ENCODE measurements around the gene MGAT1.

MGAT1 gene

DNA sequence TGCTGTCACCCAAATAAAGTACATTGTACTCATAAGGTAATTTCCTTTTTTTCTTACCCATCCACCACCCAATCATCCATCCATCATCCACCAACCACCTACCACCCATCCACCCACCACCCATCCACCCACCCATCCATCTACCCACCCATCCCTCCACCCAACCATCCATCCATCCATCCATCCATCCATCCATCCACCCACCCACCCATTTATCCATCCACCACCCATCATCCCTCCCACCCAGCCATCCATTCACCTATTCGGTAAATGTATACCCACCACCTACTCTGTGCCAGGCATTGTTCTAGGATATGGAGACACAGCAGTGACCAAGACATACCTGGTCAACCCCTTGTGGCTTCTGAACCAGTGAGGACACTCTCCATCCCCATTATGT, 25.1 kb downstream of the MGAT1 start:
- Mint-ChIP-seq H3K9me3 (peaks cover 33% of the 10 kb centered on the region), H3K27ac (no peak overlapping the region), H3K27me3 (ENCODE audit: low read depth, poor library complexity) (peaks cover 10% of the 10 kb centered on the region), H3K4me3 (no peak overlapping the region), H3K4me1 (no peaks in the 10 kb centered on the region), H3K36me3 (ENCODE audit: low read depth) (peaks cover 21% of the 10 kb centered on the region)
- DNase-seq, result no peak
- TF ChIP-seq, protein P1, sequence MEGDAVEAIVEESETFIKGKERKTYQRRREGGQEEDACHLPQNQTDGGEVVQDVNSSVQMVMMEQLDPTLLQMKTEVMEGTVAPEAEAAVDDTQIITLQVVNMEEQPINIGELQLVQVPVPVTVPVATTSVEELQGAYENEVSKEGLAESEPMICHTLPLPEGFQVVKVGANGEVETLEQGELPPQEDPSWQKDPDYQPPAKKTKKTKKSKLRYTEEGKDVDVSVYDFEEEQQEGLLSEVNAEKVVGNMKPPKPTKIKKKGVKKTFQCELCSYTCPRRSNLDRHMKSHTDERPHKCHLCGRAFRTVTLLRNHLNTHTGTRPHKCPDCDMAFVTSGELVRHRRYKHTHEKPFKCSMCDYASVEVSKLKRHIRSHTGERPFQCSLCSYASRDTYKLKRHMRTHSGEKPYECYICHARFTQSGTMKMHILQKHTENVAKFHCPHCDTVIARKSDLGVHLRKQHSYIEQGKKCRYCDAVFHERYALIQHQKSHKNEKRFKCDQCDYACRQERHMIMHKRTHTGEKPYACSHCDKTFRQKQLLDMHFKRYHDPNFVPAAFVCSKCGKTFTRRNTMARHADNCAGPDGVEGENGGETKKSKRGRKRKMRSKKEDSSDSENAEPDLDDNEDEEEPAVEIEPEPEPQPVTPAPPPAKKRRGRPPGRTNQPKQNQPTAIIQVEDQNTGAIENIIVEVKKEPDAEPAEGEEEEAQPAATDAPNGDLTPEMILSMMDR (IDR thresholded peaks at IDR 0.05), result no peak

DNA sequence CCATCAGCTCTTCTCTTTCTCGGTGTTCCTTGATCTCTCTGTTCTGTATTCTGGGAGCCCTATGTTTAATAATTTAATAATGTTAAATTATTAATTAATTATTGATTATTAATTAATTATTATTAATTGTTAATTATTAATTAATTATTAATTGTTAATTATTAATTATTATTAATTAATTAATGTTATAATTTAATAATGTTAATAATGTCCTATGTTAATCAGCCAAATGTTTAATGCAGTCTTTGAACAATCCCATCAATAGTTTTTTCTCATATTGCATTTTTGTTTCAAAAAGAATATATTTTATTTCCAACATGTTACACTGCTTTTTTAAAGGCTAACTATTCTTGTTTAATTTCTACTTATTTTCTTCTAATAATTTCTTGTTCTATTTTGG, 26.2 kb downstream of the MGAT1 start:
- Mint-ChIP-seq H3K27ac (no peak overlapping the region), H3K27me3 (ENCODE audit: low read depth, poor library complexity) (peaks cover 10% of the 10 kb centered on the region), H3K4me1 (no peaks in the 10 kb centered on the region), H3K36me3 (ENCODE audit: low read depth) (peaks cover 20% of the 10 kb centered on the region), H3K9me3 (peaks cover 35% of the 10 kb centered on the region), H3K4me3 (no peak overlapping the region)
- no peak for DNase-seq
- TF ChIP-seq, protein P1 (IDR thresholded peaks at IDR 0.05), result no peak

DNA sequence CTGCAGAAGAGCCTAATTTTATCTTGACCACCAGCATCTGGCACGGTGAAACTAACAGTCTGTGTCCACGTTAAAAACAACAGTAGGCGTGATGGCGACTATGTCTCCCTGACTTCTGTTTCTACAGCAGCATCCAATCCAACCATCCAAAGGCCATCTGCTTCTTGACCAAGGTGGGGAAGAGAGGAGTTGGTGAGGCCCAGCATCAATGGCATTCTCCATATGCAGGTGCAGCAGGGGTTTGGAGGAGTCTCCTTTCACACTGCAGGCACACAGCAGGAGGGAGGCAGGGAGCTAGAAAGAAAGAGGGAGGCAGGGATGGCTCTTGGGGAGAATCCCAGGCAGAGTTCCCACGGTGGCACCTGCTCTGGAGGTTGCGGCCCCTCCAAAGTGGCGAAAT, 27.0 kb downstream of the MGAT1 start:
- TF ChIP-seq, protein P1 (IDR thresholded peaks at IDR 0.05), result no peak
- DNase-seq, result no peak
- H3K9me3 Mint-ChIP-seq, result peaks cover 28% of the 10 kb centered on the region
- no peak overlapping the region for H3K27ac Mint-ChIP-seq
- H3K36me3 Mint-ChIP-seq (ENCODE audit: low read depth), result peaks cover 17% of the 10 kb centered on the region
- H3K4me3 Mint-ChIP-seq, result no peak overlapping the region
- H3K27me3 Mint-ChIP-seq (ENCODE audit: low read depth, poor library complexity), result peaks cover 8% of the 10 kb centered on the region
- H3K4me1 Mint-ChIP-seq, result no peaks in the 10 kb centered on the region

DNA sequence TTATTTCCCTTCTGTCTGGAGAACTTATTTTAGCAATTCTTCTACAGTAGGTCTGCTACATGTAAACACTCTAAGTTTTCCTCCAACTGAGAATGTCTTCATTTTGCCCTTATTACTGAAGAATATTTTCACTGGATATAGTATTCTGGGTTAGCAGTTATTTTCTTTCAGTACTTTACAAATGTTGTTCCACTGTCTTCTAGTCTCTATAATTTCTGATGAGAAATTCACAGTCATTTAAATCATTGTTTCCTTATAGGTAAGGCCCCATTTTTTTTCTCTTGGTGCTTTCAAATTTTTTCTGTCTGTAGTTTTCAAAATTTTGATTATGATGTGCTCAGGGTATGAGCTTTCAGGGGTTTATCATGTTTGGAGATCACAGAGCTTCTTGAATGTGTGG, 30.8 kb downstream of the MGAT1 start:
- no peak for DNase-seq
- H3K27ac Mint-ChIP-seq, result no peak overlapping the region

DNA sequence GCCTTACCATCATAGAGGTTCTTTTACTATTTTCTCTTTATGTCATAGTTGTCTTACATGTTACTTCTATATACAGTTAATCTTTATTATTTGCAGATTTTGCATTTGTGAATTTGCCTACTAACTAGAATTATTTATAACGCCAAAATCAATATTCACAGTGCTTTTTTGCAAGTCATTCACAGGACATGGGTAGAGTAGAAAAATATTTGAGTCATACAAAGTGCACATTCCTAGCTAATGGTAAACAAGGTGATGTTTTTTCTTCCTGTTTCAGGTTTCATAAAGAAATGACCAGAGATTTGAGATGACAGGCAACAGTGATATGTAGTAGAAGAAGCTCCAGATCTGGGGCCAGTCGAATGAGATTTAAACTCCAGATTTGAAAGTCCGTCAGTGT, 32.8 kb downstream of the MGAT1 start:
- H3K36me3 Mint-ChIP-seq (ENCODE audit: low read depth), result peaks cover 14% of the 10 kb centered on the region
- no peak for DNase-seq
- H3K27ac Mint-ChIP-seq, result no peak overlapping the region
- TF ChIP-seq, protein P1 (IDR thresholded peaks at IDR 0.05), result no peak
- H3K4me3 Mint-ChIP-seq, result no peak overlapping the region
- H3K9me3 Mint-ChIP-seq, result peaks cover 57% of the 10 kb centered on the region
- no peaks in the 10 kb centered on the region for H3K4me1 Mint-ChIP-seq
- H3K27me3 Mint-ChIP-seq (ENCODE audit: low read depth, poor library complexity), result peaks cover 4% of the 10 kb centered on the region

More for the DNA sequence above, 30.8 kb downstream of the MGAT1 start:
- Mint-ChIP-seq H3K27me3 (ENCODE audit: low read depth, poor library complexity) (peaks cover 4% of the 10 kb centered on the region), H3K36me3 (ENCODE audit: low read depth) (peaks cover 14% of the 10 kb centered on the region), H3K9me3 (peaks cover 53% of the 10 kb centered on the region), H3K4me1 (no peaks in the 10 kb centered on the region), H3K4me3 (no peak overlapping the region)
- TF ChIP-seq, protein P1 (IDR thresholded peaks at IDR 0.05), result no peak

DNA sequence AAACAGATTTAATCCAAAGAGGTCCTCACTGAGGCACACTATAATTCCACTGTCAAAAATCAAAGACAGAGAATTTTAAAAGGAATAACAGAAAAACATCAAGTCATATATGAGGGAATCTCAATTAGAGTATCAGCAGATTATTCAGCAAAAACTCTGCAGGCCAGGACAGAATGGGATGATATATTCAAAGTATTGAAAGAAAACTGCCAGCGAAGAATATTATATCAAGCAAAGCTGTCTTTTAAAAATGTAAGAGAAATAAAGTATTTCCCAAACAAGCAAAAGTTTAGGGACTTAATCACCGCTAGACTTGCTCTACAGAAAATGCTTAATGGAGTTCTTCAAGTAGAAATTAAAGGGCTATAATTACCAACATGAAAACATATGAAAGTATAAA, 47.0 kb downstream of the MGAT1 start:
- TF ChIP-seq, protein P1 (IDR thresholded peaks at IDR 0.05), result no peak
- no peak overlapping the region for H3K4me3 Mint-ChIP-seq
- H3K4me1 Mint-ChIP-seq, result no peaks in the 10 kb centered on the region
- no peak for DNase-seq
- peaks cover 46% of the 10 kb centered on the region for H3K9me3 Mint-ChIP-seq
- H3K27ac Mint-ChIP-seq, result no peak overlapping the region
- H3K27me3 Mint-ChIP-seq (ENCODE audit: low read depth, poor library complexity), result peaks cover 19% of the 10 kb centered on the region
- H3K36me3 Mint-ChIP-seq (ENCODE audit: low read depth), result no peaks in the 10 kb centered on the region

All from nephron progenitor cell (in vitro differentiated cells).